ENCODE measurements around the gene ZDHHC14. TPM values are rescaled to one million over a fixed set of nuclear protein-coding genes. Genes with fewer than 3 reads are reported as not detected.

ZDHHC14 gene
- total and polyA plus RNA-seq, 2 experiments from 2014 or later: 3.0 to 7.4 TPM

GRCh38 chr6:157674061-157674460 lies 293.1 kb downstream of the ZDHHC14 start:
- Mint-ChIP-seq H3K4me1 (peaks cover 17% of the 10 kb centered on the region), H3K4me3 (no peak overlapping the region), H3K9me3 (no peaks in the 10 kb centered on the region), H3K36me3 (ENCODE audit: low read depth) (no peaks in the 10 kb centered on the region), H3K27me3 (ENCODE audit: insufficient read depth, low read depth, poor library complexity) (no peaks in the 10 kb centered on the region), H3K27ac (no peak overlapping the region)
- TF ChIP-seq ZNF331 (CRISPR knock-in tag; IDR thresholded peaks at IDR 0.05; ENCODE audit: low read depth) (no peak), POLR2AphosphoS5 (IDR thresholded peaks at IDR 0.05; ENCODE audit: low read depth) (no peak), CREB1 (CRISPR knock-in tag; IDR thresholded peaks at IDR 0.05; ENCODE audit: low read depth) (no peak), EZH2phosphoT487 (IDR thresholded peaks at IDR 0.05; ENCODE audit: unreplicated experiment) (no peak), CTCF (conservative IDR thresholded peaks at IDR 0.05; ENCODE audit: low read depth in 2 of 2) (no peak), ZNF462 (CRISPR knock-in tag; IDR thresholded peaks at IDR 0.05) (no peak), ZNF114 (CRISPR knock-in tag; IDR thresholded peaks at IDR 0.05) (no peak)
- Histone ChIP-seq H3K4me2 (no peak overlapping the region), H3F3A (replicated peaks; ENCODE audit: low read depth) (0 out of 2 replicates have a peak, but pooled peaks cover 4% of the 10 kb centered on the region), H4K20me1 (replicated peaks; ENCODE audit: insufficient read depth) (no peaks in the 10 kb centered on the region), H3K36me3 (ENCODE audit: insufficient read depth) (no peaks in the 10 kb centered on the region), H3K27ac (ENCODE audit: low read depth) (no peak overlapping the region), H3K79me2 (replicated peaks; ENCODE audit: insufficient read depth) (no peaks in the 10 kb centered on the region), H3K4me1 (ENCODE audit: insufficient read depth) (peaks cover 13% of the 10 kb centered on the region), H3K4me3 (no peak overlapping the region), H3K9me2 (ENCODE audit: insufficient read depth) (no peaks in the 10 kb centered on the region), H2AFZ (no peak overlapping the region), H3K27me3 (ENCODE audit: insufficient read depth) (no peaks in the 10 kb centered on the region)
- ATAC-seq (no peak), DNase-seq (ENCODE audit: low spot score) (no peak)
